GM10266 (cell line): ENCODE results near the gene PLBD2.

Source experiments
- DNase-seq: peaks from one replicate; pipeline ENCODE4 v3.0.0; 2012; ENCODE audit errors: extremely low spot score
- TF ChIP-seq, protein P1 (sequence below): IDR thresholded peaks from 2 replicates; pipeline ENCODE4 v1.5.1; 2012; ENCODE audit warnings: mild to moderate bottlenecking, low read depth; ENCODE audit not compliant: control insufficient read depth, insufficient read depth; ENCODE audit errors: missing control alignments

PLBD2 gene

DNA sequence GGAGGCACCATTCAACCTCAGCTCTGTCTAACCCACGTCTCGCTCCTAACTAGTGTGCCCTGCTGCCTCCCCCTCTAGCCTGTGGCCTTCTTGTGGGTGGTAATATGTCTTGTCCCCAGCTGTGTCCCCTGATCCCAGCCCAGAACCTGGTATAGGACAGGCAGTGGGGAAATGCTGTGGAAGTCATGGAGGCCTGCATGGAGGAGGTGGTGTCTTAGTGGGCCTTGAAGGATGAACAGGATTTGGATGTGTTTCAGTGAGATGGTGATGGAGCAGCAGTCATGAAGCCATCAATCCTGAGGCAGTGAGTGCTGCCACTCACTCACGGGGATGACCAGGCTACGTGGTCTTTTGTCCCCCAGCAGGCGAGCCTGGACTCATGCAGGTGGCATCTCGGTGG, 13.4 kb downstream of the PLBD2 start:
- TF ChIP-seq, protein P1, sequence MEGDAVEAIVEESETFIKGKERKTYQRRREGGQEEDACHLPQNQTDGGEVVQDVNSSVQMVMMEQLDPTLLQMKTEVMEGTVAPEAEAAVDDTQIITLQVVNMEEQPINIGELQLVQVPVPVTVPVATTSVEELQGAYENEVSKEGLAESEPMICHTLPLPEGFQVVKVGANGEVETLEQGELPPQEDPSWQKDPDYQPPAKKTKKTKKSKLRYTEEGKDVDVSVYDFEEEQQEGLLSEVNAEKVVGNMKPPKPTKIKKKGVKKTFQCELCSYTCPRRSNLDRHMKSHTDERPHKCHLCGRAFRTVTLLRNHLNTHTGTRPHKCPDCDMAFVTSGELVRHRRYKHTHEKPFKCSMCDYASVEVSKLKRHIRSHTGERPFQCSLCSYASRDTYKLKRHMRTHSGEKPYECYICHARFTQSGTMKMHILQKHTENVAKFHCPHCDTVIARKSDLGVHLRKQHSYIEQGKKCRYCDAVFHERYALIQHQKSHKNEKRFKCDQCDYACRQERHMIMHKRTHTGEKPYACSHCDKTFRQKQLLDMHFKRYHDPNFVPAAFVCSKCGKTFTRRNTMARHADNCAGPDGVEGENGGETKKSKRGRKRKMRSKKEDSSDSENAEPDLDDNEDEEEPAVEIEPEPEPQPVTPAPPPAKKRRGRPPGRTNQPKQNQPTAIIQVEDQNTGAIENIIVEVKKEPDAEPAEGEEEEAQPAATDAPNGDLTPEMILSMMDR, result no peak
- no peak for DNase-seq

DNA sequence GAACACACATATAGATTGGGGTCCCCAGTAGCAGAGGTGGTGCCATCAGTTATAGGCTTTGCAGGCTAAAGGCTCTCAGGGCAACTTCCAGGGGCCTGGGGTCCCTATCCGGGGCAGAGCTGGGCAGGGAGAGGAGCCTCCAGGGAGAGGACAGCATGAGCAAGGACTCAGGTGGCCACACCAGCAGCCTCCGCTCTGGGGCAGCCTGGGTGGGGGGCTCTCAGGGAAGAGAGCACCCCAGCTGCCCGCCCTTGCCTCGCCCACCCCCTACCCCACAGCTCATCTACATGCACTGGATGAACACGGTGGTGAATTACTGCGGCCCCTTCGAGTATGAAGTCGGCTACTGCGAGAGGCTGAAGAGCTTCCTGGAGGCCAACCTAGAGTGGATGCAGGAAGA, 14.0 kb downstream of the PLBD2 start:
- TF ChIP-seq, protein P1, result no peak
- DNase-seq, result no peak

DNA sequence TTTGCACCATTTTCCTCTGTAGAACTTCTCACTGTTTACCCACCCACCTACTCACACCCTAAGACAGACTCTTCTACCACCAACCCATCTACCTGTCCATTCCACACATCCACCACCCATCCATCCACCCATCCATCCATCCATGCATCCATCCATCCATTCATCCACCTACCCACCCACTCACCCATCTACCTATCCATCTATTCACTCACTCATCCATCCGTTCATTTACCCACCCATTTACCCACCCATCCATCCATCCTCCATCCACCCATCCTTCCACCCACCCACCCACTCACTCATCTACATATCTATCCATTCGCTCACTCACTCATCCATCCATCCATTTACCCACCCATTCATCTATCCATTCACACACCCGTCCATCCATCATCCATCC, 15.1 kb downstream of the PLBD2 start:
- no peak for DNase-seq
- TF ChIP-seq, protein P1, result no peak

DNA sequence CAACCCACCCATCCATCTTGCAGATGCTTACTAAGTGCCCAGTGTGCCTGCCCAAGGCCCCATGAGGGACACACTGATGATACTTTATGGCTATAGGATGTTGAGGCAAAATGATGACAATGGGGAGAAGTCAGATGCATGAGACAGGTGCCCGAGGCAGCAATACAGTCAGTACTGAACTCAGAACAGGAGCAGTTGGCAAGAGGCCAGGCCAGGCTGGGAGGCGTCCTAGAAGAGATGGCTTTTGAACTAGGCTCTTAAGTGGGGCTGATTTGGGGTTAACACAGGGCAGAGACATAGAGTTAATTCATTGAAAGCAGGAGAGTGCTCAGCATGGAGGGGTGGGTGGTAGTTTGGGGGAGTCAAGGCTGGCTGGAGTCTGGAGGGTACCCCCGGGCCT, 15.6 kb downstream of the PLBD2 start:
- TF ChIP-seq, protein P1, result no peak
- no peak for DNase-seq

DNA sequence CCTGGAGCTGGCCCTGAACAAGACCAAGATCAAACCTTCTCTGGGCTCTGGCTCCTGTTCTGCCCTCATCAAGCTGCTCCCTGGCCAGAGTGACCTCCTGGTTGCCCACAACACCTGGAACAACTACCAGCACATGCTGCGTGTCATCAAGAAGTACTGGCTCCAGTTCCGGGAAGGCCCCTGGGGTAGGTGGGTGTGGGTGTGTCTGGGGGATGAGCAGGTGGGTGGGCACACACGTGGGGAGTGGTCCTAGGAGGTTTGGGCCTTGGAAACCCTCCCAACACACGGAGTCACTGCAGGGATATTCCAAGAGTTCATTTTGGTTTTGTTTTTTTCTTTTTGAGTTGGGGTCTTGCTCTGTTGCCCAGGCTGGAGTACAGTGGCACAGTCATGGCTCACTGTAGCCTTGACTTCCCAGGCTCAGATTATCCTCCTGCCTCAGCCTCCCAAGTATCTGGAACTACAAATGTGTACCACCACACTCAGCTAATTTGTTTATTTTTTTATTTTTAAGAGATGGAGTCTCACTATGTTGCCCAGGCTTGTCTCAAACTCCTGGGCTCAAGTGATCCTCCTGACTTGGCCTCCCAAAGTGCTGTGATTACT, 16.5 kb downstream of the PLBD2 start:
- TF ChIP-seq, protein P1, result no peak
- DNase-seq, result no peak

DNA sequence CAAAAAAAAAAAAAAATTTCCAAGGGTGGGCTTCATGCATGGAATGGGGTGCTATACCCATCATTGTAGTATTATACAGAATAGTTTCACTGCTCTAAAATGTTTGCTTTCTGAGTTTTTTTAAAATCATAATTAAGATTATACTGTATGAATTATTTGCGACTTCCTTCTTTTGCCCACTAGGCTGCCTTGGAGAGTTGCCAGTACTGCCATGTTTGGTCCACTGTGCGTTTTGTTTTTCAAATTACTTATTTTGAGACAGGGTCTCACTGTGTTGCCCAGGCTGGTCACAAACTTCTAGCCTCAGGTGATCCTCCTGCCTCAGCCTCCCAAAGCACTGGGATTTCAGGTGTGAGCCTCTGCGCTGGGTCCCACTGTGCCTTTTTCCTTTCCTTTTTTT, 19.9 kb downstream of the PLBD2 start:
- TF ChIP-seq, protein P1, result no peak
- DNase-seq, result no peak

DNA sequence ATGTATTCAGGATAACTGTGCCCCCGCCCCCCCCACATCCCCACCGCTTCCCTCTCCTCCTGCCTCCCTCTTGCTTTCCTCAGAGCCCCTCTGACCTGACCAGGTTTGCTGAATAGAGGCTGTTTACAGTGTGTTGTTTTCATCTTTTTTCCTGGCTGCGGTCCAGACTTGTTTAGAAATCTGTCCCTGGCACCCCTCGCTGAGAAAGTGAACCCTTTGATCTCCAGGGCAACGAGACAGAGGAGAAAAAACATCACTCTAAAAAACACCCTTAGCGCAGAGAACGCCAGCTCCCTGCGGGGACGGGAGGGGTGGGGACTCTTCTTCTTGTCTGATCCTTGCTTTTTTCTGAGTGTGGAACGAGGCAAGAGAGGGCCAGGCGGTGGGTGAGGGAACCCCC, 22.8 kb downstream of the PLBD2 start:
- DNase-seq, result no peak
- TF ChIP-seq, protein P1, result no peak
